Mammary epithelial cell (primary cell): ENCODE measurements around the gene LCN15.

ENCODE experiments used
- EZH2 ChIP-seq: IDR thresholded peaks from 2 replicates; pipeline ENCODE4 v1.6.1; 2012; ENCODE audit warnings: low read length, inconsistent platforms, borderline replicate concordance
- TF ChIP-seq, protein P1 (sequence below), 2 donors: IDR thresholded peaks in 1 of 2; conservative IDR thresholded peaks in 1 of 2; 2 replicates each; pipeline ENCODE4 v1.5.1; 2011 to 2012; ENCODE audit warnings: inconsistent platforms in 2 of 2, low read length in 2 of 2, mild to moderate bottlenecking in 2 of 2, control low read depth in 1 of 2, low read depth in 1 of 2; ENCODE audit not compliant: insufficient read depth in 1 of 2; ENCODE audit errors: extremely low read depth in 1 of 2

- TF ChIP-seq, protein P1, sequence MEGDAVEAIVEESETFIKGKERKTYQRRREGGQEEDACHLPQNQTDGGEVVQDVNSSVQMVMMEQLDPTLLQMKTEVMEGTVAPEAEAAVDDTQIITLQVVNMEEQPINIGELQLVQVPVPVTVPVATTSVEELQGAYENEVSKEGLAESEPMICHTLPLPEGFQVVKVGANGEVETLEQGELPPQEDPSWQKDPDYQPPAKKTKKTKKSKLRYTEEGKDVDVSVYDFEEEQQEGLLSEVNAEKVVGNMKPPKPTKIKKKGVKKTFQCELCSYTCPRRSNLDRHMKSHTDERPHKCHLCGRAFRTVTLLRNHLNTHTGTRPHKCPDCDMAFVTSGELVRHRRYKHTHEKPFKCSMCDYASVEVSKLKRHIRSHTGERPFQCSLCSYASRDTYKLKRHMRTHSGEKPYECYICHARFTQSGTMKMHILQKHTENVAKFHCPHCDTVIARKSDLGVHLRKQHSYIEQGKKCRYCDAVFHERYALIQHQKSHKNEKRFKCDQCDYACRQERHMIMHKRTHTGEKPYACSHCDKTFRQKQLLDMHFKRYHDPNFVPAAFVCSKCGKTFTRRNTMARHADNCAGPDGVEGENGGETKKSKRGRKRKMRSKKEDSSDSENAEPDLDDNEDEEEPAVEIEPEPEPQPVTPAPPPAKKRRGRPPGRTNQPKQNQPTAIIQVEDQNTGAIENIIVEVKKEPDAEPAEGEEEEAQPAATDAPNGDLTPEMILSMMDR (conservative IDR thresholded peaks at IDR 0.05 in 1 of 2, IDR thresholded peaks at IDR 0.05 in 1 of 2; ENCODE audit: extremely low read depth in 1 of 2, insufficient read depth in 1 of 2, low read depth in 1 of 2, low read length in 2 of 2), result peak in 1 of 2 donors; percentile 20
- peak; percentile 54 for TF ChIP-seq EZH2
These were observed 21.5 kb downstream of the LCN15 start, which contains the start of gene LCN10 for GRCh38 chr9:136742591-136743391.
